Neural crest cell (in vitro differentiated cells): Measurements from ENCODE around the gene SENP6. TPM values are rescaled to one million over a fixed set of nuclear protein-coding genes. Genes with fewer than 3 reads are reported as not detected.
"Not testable (repeated sequence)": the region's sequence is repeated elsewhere in the genome, so short reads cannot be mapped to it uniquely, and the experiment has no call there.

Experiments
- DNase-seq: peaks from one replicate; pipeline ENCODE4 v3.0.0; 2021; ENCODE audit warnings: low read depth, mixed read lengths, low spot score
- H3K27ac Mint-ChIP-seq: one replicate; pipeline ENCODE4 v1.8.0; 2021; ENCODE audit warnings: mild to moderate bottlenecking, mixed read lengths; ENCODE audit not compliant: unreplicated experiment
- H3K27me3 Mint-ChIP-seq: 2 replicates; pipeline ENCODE4 v1.8.0; 2021; ENCODE audit warnings: low read depth, mild to moderate bottlenecking, mixed read lengths
- H3K36me3 Mint-ChIP-seq: 2 replicates; pipeline ENCODE4 v1.8.0; 2021; ENCODE audit warnings: low read depth, mild to moderate bottlenecking, mixed read lengths
- H3K4me1 Mint-ChIP-seq: 2 replicates; pipeline ENCODE4 v1.8.0; 2021; ENCODE audit warnings: mixed read lengths
- H3K4me3 Mint-ChIP-seq: one replicate; pipeline ENCODE4 v1.8.0; 2021; ENCODE audit warnings: mild to moderate bottlenecking, mixed read lengths
- H3K9me3 Mint-ChIP-seq: 2 replicates; pipeline ENCODE4 v1.8.0; 2021; ENCODE audit warnings: mixed read lengths
- total RNA-seq: library from RNA; stranded (reverse); gene quantifications from 2 replicates; pipeline ENCODE4 v1.2.1, GENCODE V29; 2021
- TF ChIP-seq, protein P1 (sequence below): fragments of 200-600 bp; sonication (generic); conservative IDR thresholded peaks from 2 replicates; pipeline ENCODE4 v1.5.0; 2021; ENCODE audit warnings: antibody characterized with exemption, mild to moderate bottlenecking

SENP6 gene
- total RNA-seq, 1 donor from 2014 or later = 96.5 TPM

DNA sequence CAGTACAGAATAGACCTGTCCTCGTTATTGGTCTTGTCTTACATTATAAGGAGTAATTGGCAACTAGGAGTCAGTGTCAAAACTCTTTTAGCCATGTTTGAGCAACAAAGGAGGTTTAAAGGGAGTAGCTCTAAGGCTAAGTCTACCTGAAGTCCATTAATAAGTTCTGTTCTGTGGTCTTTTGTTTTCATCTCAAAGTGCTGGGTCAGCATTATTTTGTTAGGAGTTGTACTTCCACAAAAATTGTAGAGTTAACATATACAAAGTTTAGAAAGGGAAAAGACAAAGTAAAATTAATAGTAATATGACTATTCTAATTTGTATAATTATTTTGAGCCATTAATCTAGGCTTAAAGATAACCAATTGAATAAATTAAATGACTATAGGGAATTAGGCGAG lies 12.7 kb upstream of the SENP6 start:
- Mint-ChIP-seq H3K9me3 (peaks cover 8% of the 10 kb centered on the region), H3K27me3 (no peaks in the 10 kb centered on the region)
- TF ChIP-seq, protein P1, sequence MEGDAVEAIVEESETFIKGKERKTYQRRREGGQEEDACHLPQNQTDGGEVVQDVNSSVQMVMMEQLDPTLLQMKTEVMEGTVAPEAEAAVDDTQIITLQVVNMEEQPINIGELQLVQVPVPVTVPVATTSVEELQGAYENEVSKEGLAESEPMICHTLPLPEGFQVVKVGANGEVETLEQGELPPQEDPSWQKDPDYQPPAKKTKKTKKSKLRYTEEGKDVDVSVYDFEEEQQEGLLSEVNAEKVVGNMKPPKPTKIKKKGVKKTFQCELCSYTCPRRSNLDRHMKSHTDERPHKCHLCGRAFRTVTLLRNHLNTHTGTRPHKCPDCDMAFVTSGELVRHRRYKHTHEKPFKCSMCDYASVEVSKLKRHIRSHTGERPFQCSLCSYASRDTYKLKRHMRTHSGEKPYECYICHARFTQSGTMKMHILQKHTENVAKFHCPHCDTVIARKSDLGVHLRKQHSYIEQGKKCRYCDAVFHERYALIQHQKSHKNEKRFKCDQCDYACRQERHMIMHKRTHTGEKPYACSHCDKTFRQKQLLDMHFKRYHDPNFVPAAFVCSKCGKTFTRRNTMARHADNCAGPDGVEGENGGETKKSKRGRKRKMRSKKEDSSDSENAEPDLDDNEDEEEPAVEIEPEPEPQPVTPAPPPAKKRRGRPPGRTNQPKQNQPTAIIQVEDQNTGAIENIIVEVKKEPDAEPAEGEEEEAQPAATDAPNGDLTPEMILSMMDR = no peak

DNA sequence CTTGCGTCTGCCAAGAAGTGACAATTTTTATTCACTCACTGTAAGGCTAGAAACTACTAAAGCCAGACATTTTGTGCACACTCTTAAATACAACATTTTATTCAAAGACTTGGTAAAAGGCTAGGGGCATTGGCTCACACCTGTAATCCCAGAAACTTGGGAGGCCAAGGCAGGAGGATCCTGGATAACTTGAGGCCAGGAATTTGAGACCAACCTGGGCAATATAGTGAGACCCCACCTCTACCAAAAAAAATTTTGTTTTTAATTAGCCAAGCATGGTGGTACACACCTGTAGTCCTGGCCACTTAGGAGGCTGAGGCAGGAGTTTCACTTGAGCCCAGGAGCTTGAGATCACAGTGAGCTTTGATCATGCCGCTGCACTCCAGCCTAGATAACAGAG lies 11.3 kb upstream of the SENP6 start:
- H3K27me3 Mint-ChIP-seq = no peaks in the 10 kb centered on the region
- H3K36me3 Mint-ChIP-seq = no peaks in the 10 kb centered on the region
- DNase-seq = no peak
- TF ChIP-seq, protein P1 = no peak
- H3K4me3 Mint-ChIP-seq = no peak overlapping the region
- no peaks in the 10 kb centered on the region for H3K9me3 Mint-ChIP-seq
- H3K27ac Mint-ChIP-seq = no peak overlapping the region
- no peaks in the 10 kb centered on the region for H3K4me1 Mint-ChIP-seq

More for the DNA sequence above, 12.7 kb upstream of the SENP6 start:
- no peak for DNase-seq
- Mint-ChIP-seq H3K4me3 (no peak overlapping the region), H3K4me1 (no peaks in the 10 kb centered on the region), H3K36me3 (no peaks in the 10 kb centered on the region), H3K27ac (no peak overlapping the region)

DNA sequence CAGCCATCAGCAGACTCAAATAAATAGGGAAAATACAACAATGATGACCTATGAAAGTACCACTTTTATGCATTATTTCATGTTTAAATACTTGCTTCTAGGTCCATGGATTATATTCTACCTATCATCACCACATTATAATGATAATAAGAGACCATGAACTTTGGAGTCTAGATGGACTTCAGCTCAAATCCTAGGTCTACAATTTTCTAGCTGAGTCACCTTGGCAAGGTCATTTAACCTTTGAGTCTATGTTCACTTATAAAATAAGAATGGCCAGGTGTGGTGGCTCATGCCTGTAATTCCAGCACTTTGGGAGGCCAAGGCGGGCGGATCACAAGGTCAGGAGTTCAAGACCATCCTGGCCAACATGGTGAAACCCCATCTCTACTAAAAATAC lies 5.3 kb upstream of the SENP6 start:
- H3K9me3 Mint-ChIP-seq, H3K27me3 Mint-ChIP-seq, DNase-seq, H3K27ac Mint-ChIP-seq, H3K4me3 Mint-ChIP-seq, H3K36me3 Mint-ChIP-seq: not testable (repeated sequence)
- peaks cover 12% of the 10 kb centered on the region for H3K4me1 Mint-ChIP-seq

DNA sequence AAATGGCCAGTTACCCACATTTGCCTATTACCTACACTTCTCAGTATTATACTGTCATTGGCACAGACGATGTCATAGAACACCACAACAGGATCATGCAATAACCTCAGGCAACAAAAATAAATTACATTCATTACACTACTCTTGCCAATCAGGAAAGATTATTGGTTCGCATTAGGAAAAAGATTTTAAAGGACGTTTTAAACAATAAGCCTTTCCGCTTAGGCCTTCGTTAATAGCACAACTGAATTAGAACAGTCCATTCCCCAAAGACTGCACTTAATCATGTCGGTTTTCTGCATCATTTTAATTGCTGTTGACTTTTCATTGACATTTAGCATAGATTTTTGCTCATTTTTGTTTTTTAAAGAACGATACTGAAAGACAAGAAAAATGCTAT lies 912 bp upstream of the SENP6 start:
- no peaks in the 10 kb centered on the region for H3K9me3 Mint-ChIP-seq
- H3K4me3 Mint-ChIP-seq = peak overlapping the region; percentile 84
- peaks cover 39% of the 10 kb centered on the region for H3K4me1 Mint-ChIP-seq
- peak overlapping the region; percentile 69 for H3K27ac Mint-ChIP-seq
- TF ChIP-seq, protein P1 = no peak
- DNase-seq = no peak
- H3K36me3 Mint-ChIP-seq = peaks cover 4% of the 10 kb centered on the region
- H3K27me3 Mint-ChIP-seq = no peaks in the 10 kb centered on the region

DNA sequence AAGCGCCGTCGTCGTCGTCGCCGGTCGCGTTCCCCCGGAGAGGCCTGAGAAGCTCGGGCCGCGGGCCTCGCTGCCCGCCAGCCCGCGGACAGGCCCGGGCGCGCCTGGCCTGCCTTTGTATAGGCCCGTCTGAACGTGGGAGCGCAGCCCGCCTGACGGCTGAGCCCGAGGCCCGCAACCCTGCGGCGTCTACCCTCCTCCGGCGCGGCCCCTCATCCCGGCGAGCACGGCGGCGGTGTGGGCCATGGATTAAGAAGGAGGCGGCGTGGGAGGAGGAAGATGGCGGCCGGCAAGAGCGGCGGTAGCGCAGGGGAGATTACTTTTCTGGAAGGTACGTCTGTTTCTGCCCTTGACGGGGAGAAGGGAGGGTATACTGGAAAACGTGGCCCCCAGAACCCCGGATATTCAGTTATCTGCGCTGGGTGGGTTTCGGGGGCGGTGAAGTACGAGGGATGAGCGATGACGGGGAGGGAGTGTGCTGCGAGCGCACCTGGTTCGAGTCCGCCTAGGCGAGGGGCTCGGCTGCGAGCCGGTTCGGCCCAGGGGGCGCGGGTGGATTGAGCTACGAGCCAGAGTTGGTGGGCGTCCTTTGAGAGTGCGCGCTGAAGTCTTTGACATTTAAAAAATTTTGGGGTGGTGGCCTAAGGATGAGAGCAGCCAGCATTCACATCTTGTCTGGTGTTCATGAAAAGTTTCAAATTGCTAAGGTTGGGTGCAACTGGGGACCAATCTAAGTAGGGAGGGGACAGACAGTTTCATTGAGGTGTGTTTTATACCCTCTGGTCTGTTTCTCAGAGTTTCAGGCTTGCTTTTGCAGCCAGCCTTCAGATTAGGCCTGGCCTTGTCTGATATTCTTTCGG lies 796 bp downstream of the SENP6 start:
- H3K27me3 Mint-ChIP-seq = no peaks in the 10 kb centered on the region
- peaks cover 46% of the 10 kb centered on the region for H3K4me1 Mint-ChIP-seq
- no peaks in the 10 kb centered on the region for H3K9me3 Mint-ChIP-seq
- TF ChIP-seq, protein P1 = no peak
- peak overlapping the region; percentile 99 for H3K4me3 Mint-ChIP-seq
- DNase-seq = peak; percentile 39
- peak overlapping the region; percentile 100 for H3K27ac Mint-ChIP-seq
- H3K36me3 Mint-ChIP-seq = peaks cover 4% of the 10 kb centered on the region

DNA sequence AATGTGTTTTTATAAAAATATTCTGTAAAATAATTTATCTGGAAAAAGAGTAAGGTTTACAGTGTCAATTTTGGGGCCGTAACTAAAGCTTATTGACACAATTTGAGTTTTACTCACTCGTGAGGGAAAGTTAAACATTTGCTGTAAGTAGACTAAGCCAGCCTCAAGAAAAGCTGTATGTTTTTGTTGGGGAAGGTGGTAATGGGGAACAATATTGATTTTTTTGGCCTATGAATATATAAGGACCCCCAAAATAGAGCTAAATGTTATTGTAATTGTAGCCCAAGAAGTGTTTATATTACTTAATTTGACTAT lies 1.4 kb downstream of the SENP6 start:
- Mint-ChIP-seq H3K9me3 (no peaks in the 10 kb centered on the region), H3K27ac (peak overlapping the region; percentile 63), H3K27me3 (no peaks in the 10 kb centered on the region), H3K4me1 (peaks cover 48% of the 10 kb centered on the region), H3K4me3 (peak overlapping the region; percentile 99), H3K36me3 (peaks cover 4% of the 10 kb centered on the region)
- TF ChIP-seq, protein P1 = no peak
- no peak for DNase-seq
